A673 (cell line): ENCODE data around the gene B4GALT5. TPM values are rescaled to one million over a fixed set of nuclear protein-coding genes. Genes with fewer than 3 reads are reported as not detected.
A peak's percentile ranks its signal among the peaks of the same experiment; 100 is the strongest.

Source experiments
- BruUV-seq: library from RNA; stranded (reverse); fragments of 400-500 nt; replicated peaks from 2 replicates; lab custom pipeline; 2021; lab: Mats Ljungman, UMichigan
- CTCF ChIA-PET: fragments of 300-600 bp; sonication (Branson Sonifier 250); formaldehyde crosslinking; loops from one replicate; lab custom pipeline; 2022; ENCODE audit warnings: antibody characterized with exemption; lab: Charles Lee
- POLR2A ChIA-PET: fragments of 300-600 bp; sonication (Branson Sonifier 250); formaldehyde crosslinking; loops from one replicate; lab custom pipeline; 2022; ENCODE audit warnings: antibody characterized with exemption; ENCODE audit not compliant: low non-redundant PET; lab: Charles Lee
- DNase-seq: peaks from one replicate; pipeline ENCODE4 v3.0.0-alpha.2; 2015; ENCODE audit warnings: low spot score
- H3K27ac ChIP-seq: fragments of 200-600 bp; sonication (generic); 2 replicates; pipeline ENCODE4 v1.5.1; 2016; ENCODE audit warnings: mixed run types, low read depth, mild to moderate bottlenecking, mixed read lengths, antibody characterized with exemption, low read length; ENCODE audit not compliant: poor library complexity, severe bottlenecking
- H3K27me3 ChIP-seq: fragments of 200-600 bp; sonication (generic); replicated peaks from 2 replicates; pipeline ENCODE4 v1.6.1; 2017; ENCODE audit warnings: mixed run types, low read depth, mild to moderate bottlenecking, mixed read lengths, antibody characterized with exemption, low read length; ENCODE audit not compliant: insufficient read depth, poor library complexity
- H3K36me3 ChIP-seq: fragments of 200-600 bp; sonication (generic); 2 replicates; pipeline ENCODE4 v1.6.1; 2016; ENCODE audit warnings: mixed run types, mild to moderate bottlenecking, mixed read lengths, antibody characterized with exemption, low read length; ENCODE audit not compliant: insufficient read depth, poor library complexity, severe bottlenecking
- H3K4me1 ChIP-seq: fragments of 200-600 bp; sonication (generic); 2 replicates; pipeline ENCODE4 v1.6.1; 2017; ENCODE audit warnings: mixed run types, mild to moderate bottlenecking, mixed read lengths, antibody characterized with exemption, low read length; ENCODE audit not compliant: insufficient read depth, poor library complexity, severe bottlenecking
- H3K4me3 ChIP-seq: fragments of 200-600 bp; sonication (generic); 2 replicates; pipeline ENCODE4 v1.5.1; 2016; ENCODE audit warnings: low read depth, mixed run types, mild to moderate bottlenecking, mixed read lengths, low read length; ENCODE audit not compliant: poor library complexity, severe bottlenecking
- H3K9me3 ChIP-seq: fragments of 200-600 bp; sonication (generic); 2 replicates; pipeline ENCODE4 v1.6.1; 2016; ENCODE audit warnings: mixed run types, low read depth, mild to moderate bottlenecking, mixed read lengths, antibody characterized with exemption, low read length; ENCODE audit not compliant: poor library complexity, severe bottlenecking
- CTCF ChIP-seq: fragments of 300-800, 200-600 bp; sonication (generic); conservative IDR thresholded peaks from 2 replicates; pipeline ENCODE4 v1.5.1; 2017; ENCODE audit warnings: low read depth, mild to moderate bottlenecking, antibody characterized with exemption, low read length, moderate library complexity, mixed read lengths
- EZH2 ChIP-seq: fragments of 200-600 bp; sonication (generic); IDR thresholded peaks from 2 replicates; pipeline ENCODE4 v1.6.1; 2017; ENCODE audit warnings: borderline replicate concordance, low read depth, mild to moderate bottlenecking, mixed read lengths, antibody characterized with exemption, low read length; ENCODE audit not compliant: poor library complexity, severe bottlenecking
- intact Hi-C: fragments of 100-400 bp; cut with micrococcal nuclease; formaldehyde crosslinking; loops from one replicate; pipeline ENCODE4 v1.10.0; 2022; ENCODE audit not compliant: unreplicated experiment
- total RNA-seq: library from RNA; stranded (reverse); gene quantifications from 2 replicates; pipeline ENCODE4 v1.2.3, GENCODE V29; 2021

Gene B4GALT5
- total RNA-seq, 1 experiment from 2014 or later, result 78.0 TPM

- Histone ChIP-seq H3K4me3 (no peak overlapping the region), H3K27ac (peak overlapping the region; percentile 31), H3K9me3 (no peaks in the 10 kb centered on the region), H3K27me3 (no peaks in the 10 kb centered on the region), H3K4me1 (peaks cover 66% of the 10 kb centered on the region), H3K36me3 (no peaks in the 10 kb centered on the region)
- TF ChIP-seq CTCF (no peak), EZH2 (no peak)
- no TSS peak for BruUV-seq
- DNase-seq, result no peak
- ChIA-PET POLR2A (no interaction called here), CTCF (no interaction called here)
- intact Hi-C loops, result no loop called here
These were observed 31.8 kb downstream of the B4GALT5 start for GRCh38 chr20:49681850-49682216.

GRCh38 chr20:49680484-49680883, 33.2 kb downstream of the B4GALT5 start:
- BruUV-seq, result no TSS peak
- peaks cover 66% of the 10 kb centered on the region for H3K4me1 ChIP-seq

GRCh38 chr20:49679634-49680033, 34.0 kb downstream of the B4GALT5 start:
- BruUV-seq, result no TSS peak
- H3K36me3 ChIP-seq, result no peaks in the 10 kb centered on the region
- peaks cover 66% of the 10 kb centered on the region for H3K4me1 ChIP-seq
- H3K4me3 ChIP-seq, result no peak overlapping the region
- ChIA-PET CTCF (no interaction called here), POLR2A (no interaction called here)
- TF ChIP-seq CTCF, result no peak
- no peak for TF ChIP-seq EZH2
- intact Hi-C loops, result no loop called here
- no peak overlapping the region for H3K27ac ChIP-seq
- no peak for DNase-seq
- no peaks in the 10 kb centered on the region for H3K27me3 ChIP-seq
- H3K9me3 ChIP-seq, result no peaks in the 10 kb centered on the region

More at GRCh38 chr20:49680484-49680883, 33.2 kb downstream of the B4GALT5 start:
- Histone ChIP-seq H3K9me3 (no peaks in the 10 kb centered on the region), H3K27ac (no peak overlapping the region), H3K4me3 (no peak overlapping the region), H3K27me3 (no peaks in the 10 kb centered on the region), H3K36me3 (no peaks in the 10 kb centered on the region)
- no peak for DNase-seq
- intact Hi-C loops, result no loop called here
- TF ChIP-seq CTCF, result no peak
- TF ChIP-seq EZH2, result no peak
- ChIA-PET CTCF (no interaction called here), POLR2A (no interaction called here)
